Transverse colon (tissue), 4 donors: ENCODE data around the gene PKP1. TPM values are rescaled to one million over a fixed set of nuclear protein-coding genes. Genes with fewer than 3 reads are reported as not detected.

ENCODE experiments used
- DNase-seq: peaks from one replicate; pipeline ENCODE4 v3.0.0-alpha.2; 2019
- H3K27ac ChIP-seq, 4 donors: fragments of 200-600 bp; sonication (generic); 2 replicates each; pipeline ENCODE4 v1.5.1; 2016 to 2018; ENCODE audit warnings: inconsistent platforms in 4 of 4
- H3K27me3 ChIP-seq: fragments of 200-600 bp; sonication (generic); 2 replicates; pipeline ENCODE4 v1.5.1; 2017; ENCODE audit warnings: inconsistent platforms
- H3K36me3 ChIP-seq, 4 donors: fragments of 200-600 bp; sonication (generic); 2 replicates each; pipeline ENCODE4 v1.5.1; 2017 to 2019; ENCODE audit warnings: inconsistent platforms in 4 of 4
- H3K4me1 ChIP-seq, 4 donors: fragments of 200-600 bp; sonication (generic); 2 replicates each; pipeline ENCODE4 v1.5.1; 2017 to 2020; ENCODE audit warnings: inconsistent platforms in 4 of 4
- H3K4me3 ChIP-seq, 4 donors: fragments of 200-600 bp; sonication (generic); 1 replicate in 1 of 4; 2 replicates in 3 of 4; pipeline versions ENCODE4 v1.5.1 to v1.6.1; 2017 to 2019; ENCODE audit warnings: inconsistent platforms in 4 of 4
- H3K9me3 ChIP-seq, 2 donors: fragments of 200-600 bp; sonication (generic); 2 replicates each; pipeline ENCODE4 v1.5.1; 2017 to 2019; ENCODE audit warnings: inconsistent platforms in 2 of 2
- CTCF ChIP-seq, 5 experiments: fragments of 200-600 bp in 3 of 5; fragments of 450-650 bp in 2 of 5; sonication (generic) in 3 of 5; IDR thresholded peaks; 1 replicate in 2 of 5; 2 replicates in 3 of 5; pipeline ENCODE4 v1.5.1; 2016 to 2017; ENCODE audit warnings: antibody characterized with exemption in 5 of 5, inconsistent platforms in 3 of 5, mild to moderate bottlenecking in 2 of 5, moderate library complexity in 1 of 5
- EP300 ChIP-seq: sonication (generic); formaldehyde crosslinking; IDR thresholded peaks from one replicate; pipeline ENCODE4 v1.6.1; 2017; ENCODE audit warnings: antibody characterized with exemption, low read depth
- POLR2A ChIP-seq: fragments of 450-650 bp; IDR thresholded peaks from one replicate; pipeline ENCODE4 v1.6.1; 2016; ENCODE audit warnings: antibody characterized with exemption, mild to moderate bottlenecking, moderate library complexity
- POLR2AphosphoS5 ChIP-seq, 3 donors: sonication (generic); formaldehyde crosslinking; IDR thresholded peaks; one replicate each; pipeline ENCODE4 v1.6.1; 2016; ENCODE audit warnings: antibody characterized with exemption in 3 of 3
- WGBS, 2 donors: methylation state at CpG; one replicate each; pipeline ENCODE4 v1.1.5; 2018; ENCODE audit warnings: low coverage in 1 of 2; 5-methylcytosine and 5-hydroxymethylcytosine counted together
- in situ Hi-C, 4 donors: fragments of 200-750 bp; cut with MboI; loops; one replicate each; pipeline versions ENCODE4 v1.15.0 to v1.15.1; 2017; ENCODE audit warnings: low sequenced_read_pairs in 3 of 4, low pct_ligation_motif_present in 1 of 4, low pct_unique_long_range_greater_than_20kb in 1 of 4
- intact Hi-C: fragments of 100-400 bp; cut with DNase I; formaldehyde crosslinking; loops from one replicate; pipeline ENCODE4 v1.15.1; 2023; ENCODE audit warnings: low total_unique reads
- total RNA-seq, 4 donors: library from RNA; depleted of rRNA; stranded (reverse); fragments of >200 nt; gene quantifications; one replicate each; pipeline ENCODE4 v1.1.0, GENCODE V29; 2016

The PKP1 gene
- total RNA-seq, 4 donors from 2014 or later: 0.14 to 0.32 TPM; not detected in 2

- Histone ChIP-seq H3K36me3 (no peaks in the 10 kb centered on the region), H3K4me1 (peaks cover 11 to 28% (median 23%) of the 10 kb centered on the region in 4 donors), H3K4me3 (no peak overlapping the region), H3K27me3 (no peaks in the 10 kb centered on the region), H3K9me3 (no peaks in the 10 kb centered on the region), H3K27ac (no peak overlapping the region)
- in situ Hi-C loops: no loop called here
- DNase-seq: no peak
- 59 to 67% methylated on average over 5 to 20 of the region's 20 CpGs for WGBS, 2 donors
- intact Hi-C loops: no loop called here
- TF ChIP-seq POLR2AphosphoS5 (IDR thresholded peaks at IDR 0.05) (no peak), EP300 (no peak), POLR2A (no peak), CTCF (IDR thresholded peaks at IDR 0.05) (no peak)
Measured at GRCh38 chr1:201302163-201303152, 19.2 kb downstream of the PKP1 start.

- TF ChIP-seq EP300: no peak
- no peak for TF ChIP-seq CTCF (IDR thresholded peaks at IDR 0.05)
- no peak for TF ChIP-seq POLR2AphosphoS5 (IDR thresholded peaks at IDR 0.05)
- TF ChIP-seq POLR2A: no peak
- no peaks in the 10 kb centered on the region for H3K9me3 ChIP-seq
- no peak overlapping the region for H3K27ac ChIP-seq
- no peak overlapping the region for H3K4me3 ChIP-seq
- H3K4me1 ChIP-seq: peaks cover 17 to 42% (median 37%) of the 10 kb centered on the region in 4 donors
- 67 to 100% methylated on average over 1 to 3 of the region's 3 CpGs for WGBS, 2 donors
- in situ Hi-C loops (no loop called here), intact Hi-C loops (no loop called here)
- no peaks in the 10 kb centered on the region for H3K36me3 ChIP-seq
- no peak for DNase-seq
- H3K27me3 ChIP-seq: no peaks in the 10 kb centered on the region
Measured at GRCh38 chr1:201304126-201304525, 20.8 kb downstream of the PKP1 start.

- Histone ChIP-seq H3K9me3 (no peaks in the 10 kb centered on the region), H3K4me1 (peaks cover 13 to 32% (median 26%) of the 10 kb centered on the region in 4 donors), H3K36me3 (no peaks in the 10 kb centered on the region), H3K27me3 (no peaks in the 10 kb centered on the region), H3K27ac (no peak overlapping the region), H3K4me3 (no peak overlapping the region)
- in situ Hi-C loops: no loop called here
- TF ChIP-seq CTCF (IDR thresholded peaks at IDR 0.05) (no peak), EP300 (no peak), POLR2A (no peak), POLR2AphosphoS5 (IDR thresholded peaks at IDR 0.05) (no peak)
- intact Hi-C loops: no loop called here
- DNase-seq: no peak
- 45 to 70% methylated on average over 1 to 5 of the region's 5 CpGs for WGBS, 2 donors
Measured at GRCh38 chr1:201305815-201306214, 22.5 kb downstream of the PKP1 start.

- no peaks in the 10 kb centered on the region for H3K27me3 ChIP-seq
- no peak for DNase-seq
- H3K4me1 ChIP-seq: peaks cover 12 to 28% (median 26%) of the 10 kb centered on the region in 4 donors
- TF ChIP-seq POLR2A (no peak), POLR2AphosphoS5 (IDR thresholded peaks at IDR 0.05) (no peak), CTCF (IDR thresholded peaks at IDR 0.05) (no peak), EP300 (no peak)
- intact Hi-C loops (no loop called here), in situ Hi-C loops (no loop called here)
- no peaks in the 10 kb centered on the region for H3K9me3 ChIP-seq
- H3K36me3 ChIP-seq: no peaks in the 10 kb centered on the region
- 65% methylated on average over 9 of the region's 9 CpGs; no CpG with 5 or more reads in 1 of the 2 donors for WGBS, 2 donors
- H3K4me3 ChIP-seq: no peak overlapping the region
- H3K27ac ChIP-seq: no peak overlapping the region
Measured at GRCh38 chr1:201307231-201307630, 23.9 kb downstream of the PKP1 start.
